ENCODE measurements around the gene FKBP15.

FKBP15 gene

DNA sequence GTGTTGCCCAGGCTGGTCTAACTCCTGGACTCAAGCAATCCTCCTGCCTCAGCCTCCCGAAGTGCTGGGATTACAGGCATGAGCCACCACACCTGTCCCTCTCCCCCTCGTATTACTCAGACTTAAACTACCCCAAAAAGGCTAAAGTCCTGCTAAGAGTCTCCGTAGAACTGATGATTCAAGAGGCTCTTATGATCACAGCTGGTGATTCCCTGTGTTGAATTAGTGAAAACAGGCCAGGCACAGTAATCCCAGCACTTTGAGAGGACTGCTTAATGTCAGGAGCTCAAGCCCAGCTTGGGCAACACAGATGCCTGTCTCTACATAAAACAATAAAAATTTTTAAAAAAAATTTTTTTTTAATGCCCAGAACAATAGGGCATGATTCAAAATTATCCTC is 45.1 kb upstream of the FKBP15 start:
- peaks cover 7% of the 10 kb centered on the region; the same call in 1 of the 2 replicates for H3K36me3 ChIP-seq (ENCODE audit: insufficient read depth)
- no peak overlapping the region for H2AFZ ChIP-seq (ENCODE audit: low read depth)
- TF ChIP-seq, protein P1, sequence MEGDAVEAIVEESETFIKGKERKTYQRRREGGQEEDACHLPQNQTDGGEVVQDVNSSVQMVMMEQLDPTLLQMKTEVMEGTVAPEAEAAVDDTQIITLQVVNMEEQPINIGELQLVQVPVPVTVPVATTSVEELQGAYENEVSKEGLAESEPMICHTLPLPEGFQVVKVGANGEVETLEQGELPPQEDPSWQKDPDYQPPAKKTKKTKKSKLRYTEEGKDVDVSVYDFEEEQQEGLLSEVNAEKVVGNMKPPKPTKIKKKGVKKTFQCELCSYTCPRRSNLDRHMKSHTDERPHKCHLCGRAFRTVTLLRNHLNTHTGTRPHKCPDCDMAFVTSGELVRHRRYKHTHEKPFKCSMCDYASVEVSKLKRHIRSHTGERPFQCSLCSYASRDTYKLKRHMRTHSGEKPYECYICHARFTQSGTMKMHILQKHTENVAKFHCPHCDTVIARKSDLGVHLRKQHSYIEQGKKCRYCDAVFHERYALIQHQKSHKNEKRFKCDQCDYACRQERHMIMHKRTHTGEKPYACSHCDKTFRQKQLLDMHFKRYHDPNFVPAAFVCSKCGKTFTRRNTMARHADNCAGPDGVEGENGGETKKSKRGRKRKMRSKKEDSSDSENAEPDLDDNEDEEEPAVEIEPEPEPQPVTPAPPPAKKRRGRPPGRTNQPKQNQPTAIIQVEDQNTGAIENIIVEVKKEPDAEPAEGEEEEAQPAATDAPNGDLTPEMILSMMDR (conservative IDR thresholded peaks at IDR 0.05; ENCODE audit: low read depth, low read length) = no peak
- H3K4me1 ChIP-seq (ENCODE audit: low read depth, poor library complexity, severe bottlenecking) = no peaks in the 10 kb centered on the region
- no peaks in the 10 kb centered on the region for H3K27me3 ChIP-seq (ENCODE audit: insufficient read depth, low read depth)
- no peak overlapping the region for H3K4me3 ChIP-seq (IDR thresholded peaks at IDR 0.05; ENCODE audit: insufficient read depth, low read depth, low read length)
- no peak overlapping the region for H3K9ac ChIP-seq
- no peak overlapping the region for H3K4me2 ChIP-seq
- H4K20me1 ChIP-seq (ENCODE audit: insufficient read depth) = no peaks in the 10 kb centered on the region
- no peaks in the 10 kb centered on the region for H3K79me2 ChIP-seq (ENCODE audit: insufficient read depth, low read depth)
- H3K27ac ChIP-seq = no peak overlapping the region

DNA sequence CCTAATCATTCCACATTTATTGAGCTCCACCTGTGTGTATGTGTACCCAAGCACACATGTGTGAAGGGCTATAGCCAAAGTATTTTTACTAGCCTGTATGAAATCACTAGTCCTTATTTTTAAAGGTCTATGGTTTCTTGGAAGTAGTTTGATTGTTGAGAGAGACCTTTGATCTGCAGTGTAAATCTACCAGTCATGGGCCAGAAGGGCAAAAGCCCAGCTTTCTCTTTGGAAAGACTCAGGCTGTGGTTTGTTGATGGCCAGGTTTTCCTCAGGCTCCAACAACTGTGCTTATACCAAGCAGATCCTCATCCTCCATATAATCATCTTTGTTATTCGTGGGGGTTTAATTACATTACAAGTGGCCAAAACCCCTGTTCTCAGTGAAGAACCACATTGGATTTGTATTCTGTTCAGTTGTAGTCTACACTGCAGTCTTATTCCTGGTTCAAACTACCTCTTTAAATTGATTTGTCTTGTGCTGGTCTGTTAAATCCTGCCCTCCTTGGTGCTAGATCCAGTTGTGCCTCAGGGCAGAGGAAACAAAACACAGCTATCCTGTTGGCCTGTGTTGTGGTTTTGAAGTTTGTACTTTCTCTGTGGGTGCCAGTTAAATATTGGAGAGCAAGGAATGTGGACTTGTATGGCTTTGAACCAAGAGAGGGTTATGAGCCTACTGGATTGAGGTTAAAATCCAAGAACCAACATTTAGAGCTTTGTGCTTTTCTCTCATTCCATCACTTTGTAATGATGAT is 41.0 kb upstream of the FKBP15 start:
- no peaks in the 10 kb centered on the region for H3K79me2 ChIP-seq (ENCODE audit: insufficient read depth, low read depth)
- H3K27ac ChIP-seq = no peak overlapping the region
- H3K4me3 ChIP-seq (IDR thresholded peaks at IDR 0.05; ENCODE audit: insufficient read depth, low read depth, low read length) = no peak overlapping the region
- H3K9ac ChIP-seq = no peak overlapping the region
- H2AFZ ChIP-seq (ENCODE audit: low read depth) = no peak overlapping the region
- no peaks in the 10 kb centered on the region; the same call in 1 of the 2 replicates for H4K20me1 ChIP-seq (ENCODE audit: insufficient read depth)
- no peak overlapping the region for H3K4me2 ChIP-seq
- no peaks in the 10 kb centered on the region for H3K4me1 ChIP-seq (ENCODE audit: low read depth, poor library complexity, severe bottlenecking)
- TF ChIP-seq, protein P1 (conservative IDR thresholded peaks at IDR 0.05; ENCODE audit: low read depth, low read length) = no peak
- H3K36me3 ChIP-seq (ENCODE audit: insufficient read depth) = no peaks in the 10 kb centered on the region
- H3K27me3 ChIP-seq (ENCODE audit: insufficient read depth, low read depth) = no peaks in the 10 kb centered on the region

DNA sequence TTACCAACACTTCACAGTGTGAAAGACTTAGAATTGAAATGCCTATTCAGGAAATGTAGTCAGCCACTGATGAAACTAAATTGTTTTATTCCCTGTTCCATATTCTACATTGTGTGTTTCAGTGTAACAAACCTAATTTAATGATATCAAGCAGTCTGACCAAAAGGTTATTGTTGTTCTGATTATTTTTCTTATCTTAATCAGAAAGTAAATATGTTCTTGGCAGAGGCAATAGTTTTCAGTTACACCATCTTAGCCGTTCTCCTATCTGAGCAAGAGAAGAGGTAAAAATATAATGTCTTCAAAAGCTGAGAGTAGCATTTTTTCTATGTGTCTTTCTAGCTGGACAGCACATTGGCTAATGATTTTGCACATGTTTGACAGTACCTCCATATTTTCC is 37.2 kb upstream of the FKBP15 start:
- TF ChIP-seq, protein P1 (conservative IDR thresholded peaks at IDR 0.05; ENCODE audit: low read depth, low read length) = no peak
- H3K79me2 ChIP-seq (ENCODE audit: insufficient read depth, low read depth) = no peaks in the 10 kb centered on the region
- H4K20me1 ChIP-seq (ENCODE audit: insufficient read depth) = no peaks in the 10 kb centered on the region; the same call in 1 of the 2 replicates

DNA sequence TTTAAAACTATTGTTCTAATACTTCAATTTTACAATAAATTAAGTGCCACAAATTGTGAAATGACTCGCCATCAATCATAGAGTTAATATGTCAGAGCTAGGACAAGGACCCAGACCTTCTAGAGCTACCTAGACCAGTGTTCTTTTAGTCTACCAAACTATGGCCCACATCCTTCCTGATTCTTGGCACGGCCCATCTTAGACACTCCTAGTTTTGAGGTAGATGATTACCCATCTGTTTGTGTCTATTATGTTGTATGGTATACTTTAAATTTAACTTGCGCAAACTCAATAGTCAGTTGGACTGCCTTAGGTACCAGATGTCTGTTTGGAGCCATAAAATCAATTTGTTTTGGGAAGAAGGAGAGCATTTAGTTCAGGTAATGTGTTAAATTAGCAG is 36.8 kb upstream of the FKBP15 start:
- Histone ChIP-seq H3K27ac (no peak overlapping the region), H3K79me2 (ENCODE audit: insufficient read depth, low read depth) (no peaks in the 10 kb centered on the region), H3K4me1 (ENCODE audit: low read depth, poor library complexity, severe bottlenecking) (no peaks in the 10 kb centered on the region), H3K27me3 (ENCODE audit: insufficient read depth, low read depth) (no peaks in the 10 kb centered on the region), H3K36me3 (ENCODE audit: insufficient read depth) (no peaks in the 10 kb centered on the region), H3K9ac (no peak overlapping the region), H4K20me1 (ENCODE audit: insufficient read depth) (no peaks in the 10 kb centered on the region; the same call in 1 of the 2 replicates), H3K4me3 (IDR thresholded peaks at IDR 0.05; ENCODE audit: insufficient read depth, low read depth, low read length) (no peak overlapping the region), H3K4me2 (no peak overlapping the region), H2AFZ (ENCODE audit: low read depth) (no peak overlapping the region)
- TF ChIP-seq, protein P1 (conservative IDR thresholded peaks at IDR 0.05; ENCODE audit: low read depth, low read length) = no peak

More for the DNA sequence above, 37.2 kb upstream of the FKBP15 start:
- Histone ChIP-seq H3K27ac (no peak overlapping the region), H3K9ac (no peak overlapping the region), H3K4me1 (ENCODE audit: low read depth, poor library complexity, severe bottlenecking) (no peaks in the 10 kb centered on the region), H3K36me3 (ENCODE audit: insufficient read depth) (no peaks in the 10 kb centered on the region), H2AFZ (ENCODE audit: low read depth) (no peak overlapping the region), H3K4me3 (IDR thresholded peaks at IDR 0.05; ENCODE audit: insufficient read depth, low read depth, low read length) (no peak overlapping the region), H3K27me3 (ENCODE audit: insufficient read depth, low read depth) (no peaks in the 10 kb centered on the region), H3K4me2 (no peak overlapping the region)
